UCSD-AML1 (cell line): ENCODE results near the gene UBE3C.

ENCODE experiments used
- DNase-seq: peaks from one replicate; lab custom pipeline; 2025; ENCODE audit not compliant: unreplicated experiment; lab: John Stamatoyannopoulos, UW

UBE3C gene

DNA sequence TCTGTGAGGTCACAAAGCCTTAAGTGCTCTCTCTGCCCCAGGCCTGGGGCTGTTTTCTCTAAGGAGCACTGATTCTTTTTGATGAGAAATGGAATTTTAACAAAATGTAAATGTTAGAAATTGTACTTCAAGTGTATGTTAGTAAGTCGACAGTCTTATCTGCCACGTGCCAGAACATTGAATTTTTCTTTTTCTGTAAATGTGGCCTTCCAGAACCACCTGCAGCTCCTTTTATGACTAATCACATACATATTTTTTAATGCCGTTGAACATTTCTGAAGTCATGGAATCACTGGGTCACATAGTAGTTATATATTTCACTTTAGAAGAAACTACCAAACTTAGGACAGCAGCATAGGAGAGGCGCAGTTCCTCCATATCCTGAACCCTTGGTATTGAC, 38.0 kb downstream of the UBE3C start:
- DNase-seq = no peak

DNA sequence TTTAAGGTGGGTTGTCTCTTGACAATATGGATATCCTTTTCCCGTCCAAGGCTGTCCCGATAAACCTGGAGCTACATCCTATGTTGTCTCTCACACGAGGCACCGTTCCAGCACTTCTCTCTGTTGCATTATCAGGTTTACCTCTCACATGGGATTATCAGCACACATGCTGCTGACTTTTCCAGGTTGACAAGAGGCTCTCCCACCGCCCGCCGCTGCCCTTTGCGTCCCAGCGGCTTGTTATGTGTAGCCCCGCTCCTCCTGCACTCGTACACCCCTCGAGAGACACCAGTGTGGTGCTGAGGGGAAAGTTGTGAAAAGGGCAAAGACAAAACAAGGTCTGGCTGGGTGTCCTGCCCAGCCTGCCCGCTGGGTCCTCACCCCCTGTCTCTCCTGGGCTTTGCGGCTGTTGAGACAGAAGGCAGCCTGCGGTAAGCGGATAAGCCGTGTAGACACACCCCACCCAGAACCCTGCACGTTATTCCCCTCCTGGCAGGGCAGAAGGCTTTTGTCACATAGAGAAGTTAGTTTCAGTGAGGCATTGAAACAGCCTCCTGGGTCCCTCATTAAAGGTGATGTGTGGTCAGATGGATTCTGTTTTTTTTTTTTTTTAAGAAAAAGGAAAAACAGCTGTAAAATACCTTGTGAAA, 38.7 kb downstream of the UBE3C start:
- no peak for DNase-seq

DNA sequence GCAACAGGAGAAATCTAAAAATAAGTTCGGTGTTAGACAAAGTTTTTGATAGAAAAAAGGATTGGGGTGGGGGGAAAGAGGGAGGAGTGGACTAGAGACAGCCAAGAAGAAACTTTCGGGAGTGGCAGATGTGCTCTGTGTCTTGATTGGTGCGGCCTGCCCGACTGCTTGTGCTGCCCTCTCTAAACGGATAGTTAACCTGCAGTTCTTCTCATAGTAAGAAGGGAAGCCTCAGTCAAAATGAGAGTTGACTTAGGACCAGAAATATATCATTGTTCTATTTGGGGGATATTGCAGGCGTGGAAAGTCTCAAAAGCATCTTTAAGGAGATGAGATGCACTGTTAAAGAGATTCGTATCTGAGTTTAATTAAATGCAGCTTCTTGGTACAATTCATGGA, 39.3 kb downstream of the UBE3C start:
- no peak for DNase-seq

DNA sequence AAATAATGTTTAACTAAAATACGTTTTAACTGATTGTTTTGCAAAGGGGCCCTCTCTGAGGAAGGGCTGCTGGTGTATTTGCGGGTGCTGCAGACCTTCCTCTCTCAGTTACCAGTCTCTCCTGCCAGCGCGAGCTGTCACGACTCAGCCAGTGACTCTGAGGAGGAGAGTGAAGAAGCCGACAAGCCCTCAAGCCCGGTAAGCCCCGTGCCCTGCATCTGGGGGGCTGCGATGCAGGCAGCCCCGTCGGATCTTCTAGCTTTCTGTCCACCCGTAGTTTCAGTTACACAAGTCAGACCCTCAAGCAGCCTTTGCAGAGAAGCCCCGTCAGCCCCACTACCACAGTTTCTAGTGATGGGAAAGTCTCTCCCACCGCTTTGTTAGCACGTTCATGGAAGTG, 45.1 kb downstream of the UBE3C start:
- DNase-seq = no peak

DNA sequence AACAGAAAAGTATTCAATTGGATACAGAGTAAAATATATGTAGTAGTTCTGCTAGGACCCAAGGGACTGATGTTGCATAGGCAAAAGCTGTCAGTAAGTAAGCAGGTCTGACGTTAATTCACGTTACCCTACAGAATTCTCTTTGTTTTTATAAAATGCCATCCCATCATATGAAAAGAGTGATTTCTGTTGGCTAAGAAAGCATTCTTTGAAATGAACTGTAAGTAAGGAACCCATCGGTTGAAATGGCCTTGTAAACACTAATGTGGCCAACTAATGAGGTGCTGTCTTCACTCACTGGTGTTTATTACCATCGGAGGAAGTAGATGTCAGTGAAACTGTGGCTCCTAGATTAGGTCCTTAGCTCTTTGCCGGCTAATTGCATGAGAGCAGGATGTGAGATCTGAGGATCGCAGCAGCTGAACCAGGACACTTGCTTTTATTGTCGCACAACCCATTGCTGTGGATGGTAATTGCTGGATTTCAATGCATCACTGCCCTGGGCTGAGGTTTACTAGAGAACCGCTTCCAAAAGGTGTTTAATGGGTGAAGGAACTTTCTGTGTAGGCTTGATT, 49.5 kb downstream of the UBE3C start:
- DNase-seq = no peak

DNA sequence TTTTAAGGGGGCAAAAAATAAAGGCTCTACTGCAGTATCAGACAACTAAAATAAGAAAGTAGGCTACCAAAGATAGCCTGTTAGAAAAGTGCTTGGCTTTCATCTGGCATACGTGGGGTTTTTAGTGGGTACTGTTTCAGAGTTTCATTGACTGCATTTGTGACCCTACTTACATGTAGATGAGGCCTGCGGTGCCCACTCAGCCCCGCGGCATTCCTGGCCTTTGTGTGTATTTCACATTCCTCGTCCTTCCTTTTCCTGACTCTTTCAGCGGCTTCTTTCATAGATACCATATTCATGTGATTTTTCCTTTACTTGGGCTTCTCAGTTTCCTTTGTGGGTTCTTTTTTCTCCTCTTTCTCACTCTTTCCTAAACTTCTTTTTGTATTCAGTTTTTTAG, 50.7 kb downstream of the UBE3C start:
- no peak for DNase-seq

DNA sequence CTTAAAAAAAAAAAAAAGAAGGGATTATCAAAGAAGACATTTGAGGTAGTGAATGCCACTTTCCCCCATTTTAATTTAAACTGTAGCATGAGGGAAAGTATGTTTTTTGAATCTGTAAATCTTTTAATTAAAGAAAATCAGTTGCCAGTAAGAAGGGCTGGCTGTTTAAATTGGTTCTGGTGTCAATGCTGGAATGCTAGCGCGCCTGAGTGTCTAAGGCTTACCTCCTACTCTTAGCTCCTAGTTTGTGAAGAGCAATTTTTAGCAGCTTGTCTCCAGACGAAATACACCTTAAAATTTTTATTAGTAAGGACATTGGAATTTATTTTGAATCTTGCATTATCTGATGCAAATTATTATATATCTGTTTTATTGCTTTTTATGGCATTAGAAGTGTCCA, 54.1 kb downstream of the UBE3C start:
- DNase-seq = no peak

DNA sequence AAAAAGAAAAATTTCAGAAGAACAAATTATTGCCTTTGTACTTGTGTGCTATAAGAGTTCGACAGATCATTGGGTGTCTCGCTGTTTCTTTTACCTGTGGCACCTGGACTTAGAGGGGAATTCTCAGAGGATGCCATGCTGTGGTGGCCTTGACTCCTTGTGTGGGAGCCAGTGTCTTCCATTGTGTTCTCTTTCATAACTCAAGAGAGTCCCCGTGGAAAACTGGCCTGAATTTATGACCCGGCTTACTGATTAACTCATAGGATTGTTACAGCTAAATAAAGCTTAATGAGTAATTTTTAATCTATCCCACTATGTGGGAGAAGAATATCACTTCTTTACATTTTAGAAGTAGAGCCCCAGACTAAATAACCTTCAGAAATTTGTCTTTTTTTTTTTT, 54.5 kb downstream of the UBE3C start:
- no peak for DNase-seq

DNA sequence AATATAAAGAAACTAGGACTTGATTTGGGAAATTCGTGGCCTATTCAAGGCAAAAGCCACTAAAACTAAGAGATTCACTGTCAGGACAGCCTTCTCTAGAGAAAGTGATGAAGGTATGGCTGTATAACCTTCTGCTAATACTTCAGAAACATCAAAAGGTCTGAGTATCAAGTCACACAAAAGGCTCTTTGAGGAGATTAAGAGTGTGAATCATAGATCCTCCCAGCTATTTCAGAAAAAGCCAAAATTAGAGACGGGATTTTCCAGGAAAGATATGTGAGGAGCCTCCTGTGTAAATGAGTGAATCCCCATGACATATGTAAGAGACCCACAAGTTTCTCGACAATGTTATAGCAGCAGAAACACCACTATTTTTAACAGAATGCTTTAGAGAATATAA, 56.2 kb downstream of the UBE3C start:
- DNase-seq = no peak

DNA sequence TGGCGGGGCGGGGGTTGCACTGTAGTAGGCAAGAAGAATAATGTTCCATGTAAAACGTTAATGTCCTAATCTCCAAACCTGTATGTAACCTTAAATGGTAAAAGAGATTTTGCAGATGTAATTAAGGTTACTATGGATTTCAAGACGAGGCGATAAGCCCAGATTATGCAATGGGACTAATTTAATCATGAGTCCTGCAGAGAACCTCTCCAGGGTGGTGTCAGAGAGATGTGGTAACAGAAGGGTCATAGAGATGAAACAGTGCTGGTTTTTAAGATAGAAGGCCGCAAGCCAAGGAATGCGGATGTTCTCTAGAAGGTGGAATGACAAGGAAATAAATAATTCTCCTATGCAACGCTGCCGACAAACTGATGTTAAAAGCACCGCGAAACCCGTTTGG, 57.1 kb downstream of the UBE3C start:
- no peak for DNase-seq

DNA sequence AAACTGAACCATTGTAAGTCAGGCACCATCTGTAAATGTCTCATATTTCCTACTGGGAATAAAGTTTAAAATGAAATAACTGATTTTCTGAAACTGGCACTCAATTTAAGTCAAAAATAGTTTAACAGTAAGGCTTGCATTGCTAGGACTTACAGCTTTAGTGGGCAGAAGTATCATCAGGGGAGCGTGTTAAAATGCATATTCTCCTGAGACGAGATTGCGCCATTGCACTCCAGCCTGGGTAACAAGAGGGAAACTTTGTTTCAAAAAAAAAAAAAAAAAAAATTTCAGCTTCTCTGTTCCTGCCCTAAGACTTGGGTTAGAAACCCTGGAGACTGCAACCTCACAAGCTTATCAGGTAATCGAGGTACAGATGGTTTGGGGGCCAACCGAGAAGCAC, 65.4 kb downstream of the UBE3C start:
- DNase-seq = no peak

DNA sequence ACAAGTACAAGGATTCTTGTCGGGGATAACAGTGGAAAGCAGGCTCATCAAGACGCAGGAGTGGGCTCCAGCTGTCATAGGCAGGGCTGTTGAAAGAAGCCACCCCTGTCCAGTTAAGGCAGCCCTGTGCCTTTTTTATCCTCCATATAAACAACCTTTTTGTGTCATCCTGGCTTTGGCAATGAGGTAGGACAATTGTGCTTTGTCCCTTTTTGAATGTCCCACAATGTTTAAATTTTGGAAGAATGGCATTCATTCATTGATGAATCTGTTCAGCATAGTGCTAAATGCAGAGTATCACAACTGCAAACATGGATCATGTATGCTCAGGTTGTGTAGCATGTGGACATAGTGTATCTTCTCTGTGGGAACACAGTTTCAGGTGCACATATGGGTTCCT, 66.7 kb downstream of the UBE3C start:
- DNase-seq = no peak

DNA sequence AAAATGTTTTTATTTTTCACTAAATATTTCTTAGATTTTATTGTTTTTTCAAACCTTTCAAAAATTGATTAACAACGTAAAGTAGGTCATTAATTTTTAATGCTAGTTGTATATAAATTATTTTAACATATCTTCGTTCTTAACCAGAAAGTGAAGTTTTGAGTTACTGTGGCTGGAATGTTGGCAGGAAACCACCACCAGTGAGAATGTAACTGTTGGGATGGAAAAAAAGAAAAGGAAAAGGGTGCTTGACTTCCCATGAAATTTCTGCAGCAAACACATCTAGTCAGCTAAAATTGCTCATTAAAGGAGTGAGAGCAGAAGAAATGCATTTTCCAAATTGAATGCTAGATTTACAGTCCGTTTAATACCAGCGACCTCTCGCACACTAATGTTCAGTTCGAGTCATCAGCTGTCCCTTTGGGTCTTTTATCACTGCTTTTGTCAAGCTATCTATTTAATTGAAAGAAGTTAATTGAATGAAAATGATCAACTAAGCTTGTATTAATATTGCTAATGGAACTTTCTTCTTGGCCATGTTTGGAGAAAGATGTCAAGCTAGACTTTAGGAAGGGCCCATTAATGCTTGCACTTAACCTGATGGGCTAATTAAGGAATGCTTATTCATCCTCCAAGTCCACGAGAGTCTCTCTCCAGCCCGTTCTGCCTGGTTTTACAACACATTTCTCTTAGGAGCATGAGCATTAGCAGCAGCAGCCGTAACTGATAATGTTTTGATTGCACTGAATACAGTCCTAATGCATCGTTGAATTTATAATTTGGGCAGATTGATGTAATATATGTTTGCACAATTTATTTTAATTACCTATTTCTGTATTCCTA, 70.1 kb downstream of the UBE3C start:
- DNase-seq = no peak

DNA sequence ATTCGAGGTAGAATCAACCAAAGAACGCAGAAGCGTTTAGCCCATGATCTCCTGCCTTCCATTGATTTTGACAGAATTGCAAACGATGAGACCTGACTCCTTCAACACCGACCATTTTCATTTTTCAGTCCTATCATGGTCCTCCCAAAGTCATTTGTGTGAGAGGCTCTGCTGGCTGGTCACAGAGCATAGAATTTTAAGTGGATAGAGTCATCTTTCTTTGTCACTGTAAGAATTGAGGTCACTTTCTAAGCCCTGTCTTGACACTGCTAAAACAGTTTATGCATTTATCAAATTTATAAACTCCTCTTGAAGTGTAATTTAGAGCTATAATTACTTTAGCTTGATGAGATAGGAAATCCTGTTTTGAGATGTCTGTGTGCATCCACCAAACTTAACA, 72.0 kb downstream of the UBE3C start:
- no peak for DNase-seq

DNA sequence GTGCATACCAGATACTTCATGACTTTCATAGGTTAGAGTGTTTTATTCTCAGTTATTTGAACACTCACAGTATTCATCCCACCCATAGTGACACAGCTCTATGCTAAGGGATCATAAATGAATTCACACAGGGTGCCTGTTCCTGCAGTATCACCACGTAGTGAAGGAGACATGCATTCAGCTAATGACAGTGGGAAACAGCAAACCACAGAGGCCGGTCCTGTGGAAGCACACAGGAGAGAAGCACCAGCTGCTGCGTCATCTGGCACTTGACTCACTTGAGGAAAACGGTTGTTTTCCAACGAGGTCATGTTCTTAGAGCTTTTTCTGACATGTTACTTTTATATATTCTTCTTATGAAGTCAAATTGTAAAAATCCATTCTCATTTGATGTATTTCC, 73.0 kb downstream of the UBE3C start:
- DNase-seq = peak; percentile 10

DNA sequence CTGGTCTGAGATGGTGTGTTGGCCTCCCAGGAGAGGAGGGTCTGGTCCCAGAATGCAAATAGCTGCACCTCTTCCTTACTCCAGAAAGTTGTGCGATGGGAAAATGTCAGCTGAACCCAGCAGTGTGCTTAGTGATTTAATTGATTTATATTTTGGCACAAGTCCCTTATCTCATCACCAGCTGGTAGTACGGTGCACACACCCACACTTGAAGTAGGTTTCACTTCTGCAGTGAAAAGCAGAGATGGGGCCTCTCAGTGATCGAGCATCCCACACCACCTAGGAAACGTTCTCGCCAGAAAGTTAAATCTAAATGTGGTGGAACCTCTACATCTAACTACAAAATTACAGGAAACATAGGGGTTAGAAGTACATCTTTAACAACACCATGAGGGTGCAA, 80.4 kb downstream of the UBE3C start:
- DNase-seq = no peak

DNA sequence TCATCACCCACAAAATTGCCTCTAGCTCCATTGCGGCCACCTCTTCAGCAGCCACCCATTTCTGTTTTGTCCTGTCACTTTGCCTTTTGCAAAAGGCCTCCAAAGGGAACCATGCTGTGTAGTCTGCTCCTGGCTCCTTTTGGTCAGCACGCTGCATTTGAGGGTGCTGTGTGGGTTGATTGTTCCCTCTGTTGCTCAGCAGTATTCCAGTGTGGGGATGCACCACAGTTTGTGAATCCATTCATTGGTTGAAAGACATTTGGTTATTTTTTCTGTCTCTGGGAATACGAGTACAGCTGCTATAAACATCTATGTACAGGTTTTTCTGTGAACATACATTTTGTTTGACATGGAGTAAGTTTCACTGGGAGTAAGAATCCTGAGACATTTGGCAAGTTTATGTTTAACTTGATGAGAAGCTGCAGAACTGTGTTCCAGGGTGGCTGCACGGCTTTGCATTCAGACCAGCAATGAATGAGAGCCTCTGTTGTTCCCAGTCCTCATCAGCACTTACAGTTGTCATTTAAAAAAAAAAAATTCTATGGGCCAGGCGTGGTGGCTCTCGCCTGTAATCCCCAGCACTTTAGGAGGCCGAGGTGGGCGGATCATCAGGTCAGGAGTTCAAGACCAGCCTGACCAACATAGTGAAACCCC, 82.3 kb downstream of the UBE3C start:
- no peak for DNase-seq

DNA sequence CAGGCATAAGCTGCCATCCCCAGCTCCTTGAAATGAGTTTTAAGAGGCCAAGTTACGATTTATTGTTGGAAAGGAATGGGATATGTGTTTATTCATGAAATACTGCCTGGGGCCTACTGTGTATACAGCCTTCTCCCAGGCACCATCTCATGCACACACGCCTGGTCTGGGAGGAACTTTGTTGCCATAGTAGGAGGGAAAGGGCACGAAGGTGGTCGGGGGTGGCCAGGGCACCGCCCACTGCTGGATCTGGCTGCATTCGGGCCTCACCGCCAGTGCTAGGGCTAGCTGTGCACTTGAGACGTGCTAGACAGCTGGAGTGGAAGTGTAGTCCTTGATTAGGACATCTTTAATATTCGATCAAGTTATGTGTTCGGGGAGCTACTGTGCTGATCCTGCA, 84.0 kb downstream of the UBE3C start:
- DNase-seq = no peak

DNA sequence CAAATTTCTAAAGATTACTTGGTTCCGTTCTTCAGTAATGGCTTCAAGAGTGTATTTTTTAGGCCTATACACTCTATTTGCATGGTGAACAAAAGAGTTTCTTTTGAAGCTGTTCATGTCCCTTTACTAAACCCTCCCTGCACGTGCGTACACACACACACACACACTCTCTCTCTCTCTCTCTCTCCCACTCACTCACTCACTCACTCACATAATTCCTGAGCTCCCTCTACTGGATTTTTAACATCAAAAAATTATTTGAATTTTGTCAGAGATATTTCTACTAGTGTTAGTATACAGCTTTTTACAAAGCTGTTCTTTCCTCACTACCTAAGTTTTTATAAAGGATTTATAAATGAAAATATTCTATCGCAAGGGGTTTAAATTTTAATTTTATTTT, 85.9 kb downstream of the UBE3C start:
- no peak for DNase-seq

DNA sequence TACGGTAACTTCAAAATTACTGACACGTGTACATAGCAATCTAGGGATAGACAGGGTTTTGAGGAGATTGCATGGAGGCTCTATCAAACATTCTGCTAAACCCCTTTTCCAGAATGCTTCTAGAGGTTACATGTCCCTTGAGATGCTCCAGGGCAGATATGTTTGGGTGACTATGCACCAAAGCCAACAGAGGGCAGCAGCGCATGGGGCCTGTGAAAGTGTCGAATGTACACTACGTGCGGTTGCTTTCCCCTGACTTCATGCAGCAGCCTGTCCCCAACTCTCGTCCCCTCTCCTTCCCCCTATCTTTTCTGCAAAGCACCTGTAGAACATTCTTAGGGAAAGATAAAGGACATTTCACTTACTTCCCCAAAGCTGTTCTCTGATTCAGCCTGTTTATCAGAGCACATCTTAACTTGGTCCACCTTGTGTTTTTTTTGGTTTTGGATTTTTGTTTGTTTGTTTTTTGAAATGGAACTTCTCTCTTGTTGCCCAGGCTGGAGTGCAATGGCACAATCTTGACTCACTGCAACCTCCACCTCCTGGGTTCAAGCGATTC, 90.2 kb downstream of the UBE3C start:
- peak; percentile 10 for DNase-seq

DNA sequence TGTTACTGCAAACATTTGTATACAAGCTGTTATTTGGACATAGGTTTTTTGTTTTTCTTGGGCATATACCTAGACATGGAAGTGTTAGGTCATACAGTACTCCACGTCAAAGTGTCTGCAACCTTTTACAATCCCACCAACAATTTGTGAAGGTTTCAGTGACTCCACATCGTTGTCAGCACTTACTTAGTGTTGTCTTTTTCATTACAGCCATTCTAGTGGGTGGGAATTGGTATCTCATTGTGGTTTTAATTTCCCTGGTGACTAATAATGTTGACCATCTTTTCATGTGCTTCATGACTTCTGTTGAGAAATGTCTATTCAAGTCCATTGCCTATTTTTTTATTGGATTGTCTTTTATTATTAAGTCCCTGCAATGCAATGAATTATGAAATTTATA, 95.0 kb downstream of the UBE3C start:
- no peak for DNase-seq

DNA sequence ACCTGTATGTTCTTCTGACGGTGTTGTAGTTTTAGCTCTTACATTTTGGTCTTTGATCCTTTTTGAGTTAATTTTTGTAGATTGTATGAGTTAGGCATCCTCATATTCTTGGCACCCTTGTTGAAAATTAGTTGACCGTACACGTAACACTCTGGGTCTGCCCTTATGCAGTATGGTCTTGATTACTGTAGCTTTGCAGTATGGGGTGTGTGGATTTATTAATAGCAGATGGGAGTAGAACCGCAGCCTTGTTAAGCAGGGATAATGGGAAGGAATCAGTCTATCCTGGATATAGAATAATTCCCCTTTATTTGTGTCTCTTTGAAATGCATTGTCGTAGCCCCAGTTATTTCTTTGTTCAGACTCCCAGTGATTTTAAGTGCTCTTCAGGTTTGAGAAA, 95.5 kb downstream of the UBE3C start:
- DNase-seq = no peak
